Measurements from ENCODE around the gene FHOD3. TPM values are rescaled to one million over a fixed set of nuclear protein-coding genes. Genes with fewer than 3 reads are reported as not detected.

FHOD3 gene
- total RNA-seq, 1 donor from 2014 or later: under 0.01 TPM

GRCh38 chr18:36322734-36323133, 25.2 kb downstream of the FHOD3 start:
- no peak for DNase-seq (ENCODE audit: low read depth in 2 of 2)

- DNase-seq (ENCODE audit: low read depth in 2 of 2): no peak
These were observed 25.9 kb downstream of the FHOD3 start for GRCh38 chr18:36323421-36323820.

- no peak for DNase-seq (ENCODE audit: low read depth in 2 of 2)
These were observed 28.3 kb downstream of the FHOD3 start for GRCh38 chr18:36325846-36326245.

- no peak for DNase-seq (ENCODE audit: low read depth in 2 of 2)
These were observed 29.3 kb downstream of the FHOD3 start for GRCh38 chr18:36326771-36327170.

- no peak for DNase-seq (ENCODE audit: low read depth in 2 of 2)
These were observed 30.1 kb downstream of the FHOD3 start for GRCh38 chr18:36327352-36328316.

GRCh38 chr18:36328385-36328858, 30.9 kb downstream of the FHOD3 start:
- no peak for DNase-seq (ENCODE audit: low read depth in 2 of 2)

GRCh38 chr18:36328916-36329315, 31.4 kb downstream of the FHOD3 start:
- no peak for DNase-seq (ENCODE audit: low read depth in 2 of 2)

GRCh38 chr18:36329684-36330434, 32.3 kb downstream of the FHOD3 start:
- no peak for DNase-seq (ENCODE audit: low read depth in 2 of 2)

- no peak for DNase-seq (ENCODE audit: low read depth in 2 of 2)
These were observed 33.0 kb downstream of the FHOD3 start for GRCh38 chr18:36330435-36331052.

- no peak for DNase-seq (ENCODE audit: low read depth in 2 of 2)
These were observed 34.0 kb downstream of the FHOD3 start for GRCh38 chr18:36331521-36331971.

GRCh38 chr18:36333414-36333813, 35.9 kb downstream of the FHOD3 start:
- DNase-seq (ENCODE audit: low read depth in 2 of 2): no peak

GRCh38 chr18:36334798-36335197, 37.3 kb downstream of the FHOD3 start:
- no peak for DNase-seq (ENCODE audit: low read depth in 2 of 2)

- DNase-seq (ENCODE audit: low read depth in 2 of 2): no peak
These were observed 38.2 kb downstream of the FHOD3 start for GRCh38 chr18:36335476-36336279.

GRCh38 chr18:36337679-36338402, 40.3 kb downstream of the FHOD3 start:
- no peak for DNase-seq (ENCODE audit: low read depth in 2 of 2)

GRCh38 chr18:36338403-36338933, 41.0 kb downstream of the FHOD3 start:
- no peak for DNase-seq (ENCODE audit: low read depth in 2 of 2)

GRCh38 chr18:36340246-36340645, 42.7 kb downstream of the FHOD3 start:
- DNase-seq (ENCODE audit: low read depth in 2 of 2): no peak

- no peak for DNase-seq (ENCODE audit: low read depth in 2 of 2)
These were observed 44.4 kb downstream of the FHOD3 start for GRCh38 chr18:36341944-36342343.

GRCh38 chr18:36348331-36348730, 50.8 kb downstream of the FHOD3 start:
- DNase-seq (ENCODE audit: low read depth in 2 of 2): no peak

- no peak for DNase-seq (ENCODE audit: low read depth in 2 of 2)
These were observed 51.5 kb downstream of the FHOD3 start for GRCh38 chr18:36348971-36349417.

GRCh38 chr18:36349552-36349951, 52.0 kb downstream of the FHOD3 start:
- no peak for DNase-seq (ENCODE audit: low read depth in 2 of 2)

Measured in dermis microvascular lymphatic vessel endothelial cell (primary cell).